Measurements from ENCODE around the gene NEDD9.

NEDD9 gene

GRCh38 chr6:11144393-11144851, 88.0 kb downstream of the NEDD9 start:
- peak; percentile 48 to 75 for DNase-seq (ENCODE audit: low read depth in 1 of 2, low spot score in 1 of 2)
- Histone ChIP-seq H3K4me3 (replicated peaks; ENCODE audit: insufficient read depth, low read length) (no peak overlapping the region), H3K27ac (replicated peaks) (no peak overlapping the region), H3K27me3 (ENCODE audit: insufficient read depth, poor library complexity, severe bottlenecking) (no peaks in the 10 kb centered on the region)
- TF ChIP-seq POLR2AphosphoS5 (IDR thresholded peaks at IDR 0.05; ENCODE audit: low read depth) (no peak), CTCF (IDR thresholded peaks at IDR 0.05; ENCODE audit: insufficient read depth, low read length) (peak; percentile 90)

- peak; percentile 91 to 96 for DNase-seq (ENCODE audit: low read depth in 1 of 2, low spot score in 1 of 2)
- TF ChIP-seq SPI1 (IDR thresholded peaks at IDR 0.05; ENCODE audit: borderline replicate concordance, low read depth), result no peak
- TF ChIP-seq POLR2AphosphoS5 (IDR thresholded peaks at IDR 0.05; ENCODE audit: low read depth), result no peak
- no peak for TF ChIP-seq REST (IDR thresholded peaks at IDR 0.05; ENCODE audit: insufficient replicate concordance, low read depth)
- no peak for TF ChIP-seq GABPA (IDR thresholded peaks at IDR 0.05; ENCODE audit: low read depth)
- no peak overlapping the region for H3K4me3 ChIP-seq (replicated peaks; ENCODE audit: insufficient read depth, low read length)
- peak overlapping the region; percentile 21; the same call in 1 of the 2 replicates for H3K27ac ChIP-seq (replicated peaks)
- H3K27me3 ChIP-seq (ENCODE audit: insufficient read depth, poor library complexity, severe bottlenecking), result no peaks in the 10 kb centered on the region
Observed at GRCh38 chr6:11143394-11144371, 88.8 kb downstream of the NEDD9 start.

GRCh38 chr6:11142296-11143027, 90.0 kb downstream of the NEDD9 start:
- no peak for DNase-seq (ENCODE audit: low read depth in 1 of 2, low spot score in 1 of 2)
- H3K27me3 ChIP-seq (ENCODE audit: insufficient read depth, poor library complexity, severe bottlenecking), result no peaks in the 10 kb centered on the region
- TF ChIP-seq SPI1 (IDR thresholded peaks at IDR 0.05; ENCODE audit: borderline replicate concordance, low read depth), result no peak
- no peak for TF ChIP-seq CTCF (IDR thresholded peaks at IDR 0.05; ENCODE audit: insufficient read depth, low read length)
- no peak for TF ChIP-seq REST (IDR thresholded peaks at IDR 0.05; ENCODE audit: insufficient replicate concordance, low read depth)
- TF ChIP-seq POLR2AphosphoS5 (IDR thresholded peaks at IDR 0.05; ENCODE audit: low read depth), result no peak
- TF ChIP-seq GABPA (IDR thresholded peaks at IDR 0.05; ENCODE audit: low read depth), result no peak
- H3K4me3 ChIP-seq (replicated peaks; ENCODE audit: insufficient read depth, low read length), result no peak overlapping the region
- H3K27ac ChIP-seq (replicated peaks), result no peak overlapping the region

- Histone ChIP-seq H3K27me3 (ENCODE audit: insufficient read depth, poor library complexity, severe bottlenecking) (no peaks in the 10 kb centered on the region), H3K27ac (replicated peaks) (no peak overlapping the region), H3K4me3 (replicated peaks; ENCODE audit: insufficient read depth, low read length) (no peak overlapping the region)
- TF ChIP-seq REST (IDR thresholded peaks at IDR 0.05; ENCODE audit: insufficient replicate concordance, low read depth), result no peak
- peak; percentile 22; the same call in 1 of the 2 replicates for TF ChIP-seq SPI1 (IDR thresholded peaks at IDR 0.05; ENCODE audit: borderline replicate concordance, low read depth)
- TF ChIP-seq GABPA (IDR thresholded peaks at IDR 0.05; ENCODE audit: low read depth), result no peak
- TF ChIP-seq CTCF (IDR thresholded peaks at IDR 0.05; ENCODE audit: insufficient read depth, low read length), result no peak
- no peak for TF ChIP-seq POLR2AphosphoS5 (IDR thresholded peaks at IDR 0.05; ENCODE audit: low read depth)
- DNase-seq (ENCODE audit: low read depth in 1 of 2, low spot score in 1 of 2), result peak in 1 of 2 experiments; percentile 17
Observed at GRCh38 chr6:11141295-11141694, 91.2 kb downstream of the NEDD9 start.

All from HL-60 (cell line).